Cardiac fibroblast (primary cell): ENCODE data around the gene IL27RA.
A peak's percentile ranks its signal among the peaks of the same experiment; 100 is the strongest.

Experiments used
- DNase-seq, 2 donors: peaks; one replicate each; pipeline versions ENCODE4 v3.0.0 to v3.0.0-alpha.2; 2010; ENCODE audit warnings: low read depth in 2 of 2
- H3K4me3 ChIP-seq, 2 donors: replicated peaks in 1 of 2; 1 replicate in 1 of 2; 2 replicates in 1 of 2; pipeline ENCODE4 v1.5.1; 2011; ENCODE audit warnings: low read depth in 2 of 2, low read length in 2 of 2, mild to moderate bottlenecking in 2 of 2, moderate library complexity in 1 of 2
- TF ChIP-seq, protein P1 (sequence below): IDR thresholded peaks from one replicate; pipeline ENCODE4 v1.5.1; 2011; ENCODE audit warnings: low read depth, mild to moderate bottlenecking, low read length, inconsistent platforms

IL27RA gene

DNA sequence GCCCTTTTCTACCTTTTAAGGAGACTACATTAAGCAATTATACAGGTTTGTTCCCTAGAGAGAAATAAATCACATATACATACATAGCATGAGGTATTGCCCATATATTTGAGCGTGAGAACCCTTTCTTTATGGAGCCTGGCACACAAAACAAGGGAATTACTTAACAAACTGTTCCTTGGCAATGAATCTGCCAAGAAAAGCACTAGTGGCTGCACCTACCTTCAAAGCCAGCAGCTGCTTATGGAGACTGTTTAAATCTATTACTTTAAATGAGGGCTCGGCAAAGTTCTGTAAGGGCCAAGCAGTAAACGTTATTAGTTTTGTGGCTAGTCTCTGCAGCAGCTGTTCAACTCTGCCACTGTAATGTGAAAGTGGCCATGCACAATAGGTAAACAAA, 32.5 kb upstream of the IL27RA start:
- TF ChIP-seq, protein P1, sequence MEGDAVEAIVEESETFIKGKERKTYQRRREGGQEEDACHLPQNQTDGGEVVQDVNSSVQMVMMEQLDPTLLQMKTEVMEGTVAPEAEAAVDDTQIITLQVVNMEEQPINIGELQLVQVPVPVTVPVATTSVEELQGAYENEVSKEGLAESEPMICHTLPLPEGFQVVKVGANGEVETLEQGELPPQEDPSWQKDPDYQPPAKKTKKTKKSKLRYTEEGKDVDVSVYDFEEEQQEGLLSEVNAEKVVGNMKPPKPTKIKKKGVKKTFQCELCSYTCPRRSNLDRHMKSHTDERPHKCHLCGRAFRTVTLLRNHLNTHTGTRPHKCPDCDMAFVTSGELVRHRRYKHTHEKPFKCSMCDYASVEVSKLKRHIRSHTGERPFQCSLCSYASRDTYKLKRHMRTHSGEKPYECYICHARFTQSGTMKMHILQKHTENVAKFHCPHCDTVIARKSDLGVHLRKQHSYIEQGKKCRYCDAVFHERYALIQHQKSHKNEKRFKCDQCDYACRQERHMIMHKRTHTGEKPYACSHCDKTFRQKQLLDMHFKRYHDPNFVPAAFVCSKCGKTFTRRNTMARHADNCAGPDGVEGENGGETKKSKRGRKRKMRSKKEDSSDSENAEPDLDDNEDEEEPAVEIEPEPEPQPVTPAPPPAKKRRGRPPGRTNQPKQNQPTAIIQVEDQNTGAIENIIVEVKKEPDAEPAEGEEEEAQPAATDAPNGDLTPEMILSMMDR: no peak
- no peak for DNase-seq
- H3K4me3 ChIP-seq: no peak overlapping the region

DNA sequence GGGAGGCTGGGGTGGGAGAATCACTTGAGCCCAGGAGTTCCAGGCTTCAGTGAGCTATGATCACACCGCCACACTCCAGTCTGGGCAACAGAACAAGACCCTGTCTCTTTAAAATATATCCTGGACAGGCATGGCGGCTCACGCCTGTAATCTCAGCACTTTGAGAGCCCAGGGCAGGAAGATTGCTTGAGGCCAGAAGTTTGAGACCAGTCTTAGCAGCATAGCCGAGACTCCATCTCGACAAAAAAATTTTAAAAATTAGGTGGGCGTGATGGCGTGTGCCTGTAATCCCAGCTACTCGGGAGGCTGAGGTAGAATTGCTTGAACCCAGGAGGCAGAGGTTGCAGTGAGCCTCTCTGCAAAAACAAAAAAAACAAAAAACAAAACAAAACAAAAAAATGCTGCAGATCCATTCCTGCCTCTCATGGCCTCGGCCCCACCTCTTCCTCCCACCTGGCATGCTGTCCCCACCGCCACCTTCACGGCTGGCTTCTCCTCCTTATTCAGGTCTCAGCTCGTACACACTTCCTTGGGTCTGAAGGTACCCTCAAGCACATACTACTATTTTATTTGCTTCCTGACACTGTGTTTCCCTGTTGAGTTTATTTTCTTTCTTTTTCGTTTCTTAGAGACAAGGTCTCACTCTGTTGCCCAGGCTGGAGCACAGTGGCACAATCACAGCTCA, 30.7 kb upstream of the IL27RA start:
- H3K4me3 ChIP-seq: no peak overlapping the region
- DNase-seq: no peak
- TF ChIP-seq, protein P1: no peak

DNA sequence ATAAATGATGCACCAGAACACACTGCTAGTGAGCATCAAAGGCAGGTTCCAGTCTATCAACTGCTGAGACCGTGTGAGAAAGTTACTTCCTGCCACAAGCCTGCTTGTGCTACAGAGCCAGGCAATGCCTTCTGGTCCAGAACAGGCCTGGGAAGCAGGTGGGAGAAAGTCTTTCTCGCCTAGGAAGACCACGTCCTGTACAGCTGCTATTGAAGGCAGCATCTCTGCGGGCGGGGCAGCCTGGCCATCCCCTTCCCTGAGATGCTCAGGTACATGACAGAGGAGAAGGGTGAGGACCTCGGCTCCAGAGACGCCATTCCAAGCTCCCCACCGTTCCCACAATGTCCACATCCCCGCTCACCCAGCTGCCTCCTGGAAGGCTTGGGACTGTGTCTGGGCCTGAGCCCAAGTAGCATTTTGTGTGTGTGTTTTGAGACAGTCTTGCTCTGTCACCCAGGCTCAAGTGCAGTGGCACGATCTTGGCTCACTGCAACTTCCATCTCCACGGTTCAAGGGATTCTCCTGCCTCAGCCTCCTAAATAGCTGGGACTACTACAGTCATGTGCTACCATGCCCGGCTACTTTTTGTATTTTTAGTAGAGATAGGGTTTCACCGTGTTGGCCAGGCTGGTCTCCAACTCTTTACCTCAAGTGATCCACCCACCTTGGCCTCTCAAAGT, 28.9 kb upstream of the IL27RA start:
- no peak for DNase-seq
- TF ChIP-seq, protein P1: no peak
- H3K4me3 ChIP-seq: no peak overlapping the region

DNA sequence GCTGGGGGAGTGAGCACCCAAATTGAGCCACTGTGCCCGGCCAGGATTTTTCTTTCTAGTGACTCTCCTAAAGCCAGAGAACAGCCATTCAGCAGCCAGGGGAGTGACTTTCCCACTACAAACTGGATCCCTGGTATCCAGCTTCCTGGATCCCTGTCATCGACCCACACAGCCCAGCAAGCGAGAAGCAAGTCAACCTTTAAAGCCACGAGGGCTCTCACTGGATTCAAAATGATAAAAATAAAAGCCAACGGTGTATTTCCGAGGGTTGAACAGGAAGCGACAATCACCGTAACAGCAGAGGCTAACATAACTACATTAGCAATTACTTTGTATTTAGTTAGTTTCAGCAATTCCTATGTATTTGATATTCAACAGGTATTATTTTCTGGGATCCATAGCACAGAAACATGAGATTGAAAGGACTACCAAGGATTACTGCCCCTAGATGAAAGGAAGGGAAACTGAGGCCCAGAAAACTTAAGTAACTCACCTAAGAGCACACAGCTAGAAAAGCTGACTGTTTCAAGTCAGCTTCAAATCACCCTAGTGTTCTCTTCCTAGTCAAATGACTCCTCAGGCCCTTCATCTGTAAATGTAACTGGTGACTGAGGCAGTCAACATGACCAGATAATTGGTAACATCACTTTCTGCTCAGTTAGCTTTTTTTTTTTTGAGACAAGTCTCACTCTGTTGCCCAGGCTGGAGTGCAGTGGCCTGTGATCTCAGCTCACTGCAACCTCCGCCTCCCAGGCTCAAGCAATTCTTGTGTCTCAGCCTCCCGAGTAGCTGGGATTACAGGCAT, 28.1 kb upstream of the IL27RA start:
- H3K4me3 ChIP-seq: no peak overlapping the region
- DNase-seq: peak in 1 of 2 donors; percentile 17
- TF ChIP-seq, protein P1: no peak

DNA sequence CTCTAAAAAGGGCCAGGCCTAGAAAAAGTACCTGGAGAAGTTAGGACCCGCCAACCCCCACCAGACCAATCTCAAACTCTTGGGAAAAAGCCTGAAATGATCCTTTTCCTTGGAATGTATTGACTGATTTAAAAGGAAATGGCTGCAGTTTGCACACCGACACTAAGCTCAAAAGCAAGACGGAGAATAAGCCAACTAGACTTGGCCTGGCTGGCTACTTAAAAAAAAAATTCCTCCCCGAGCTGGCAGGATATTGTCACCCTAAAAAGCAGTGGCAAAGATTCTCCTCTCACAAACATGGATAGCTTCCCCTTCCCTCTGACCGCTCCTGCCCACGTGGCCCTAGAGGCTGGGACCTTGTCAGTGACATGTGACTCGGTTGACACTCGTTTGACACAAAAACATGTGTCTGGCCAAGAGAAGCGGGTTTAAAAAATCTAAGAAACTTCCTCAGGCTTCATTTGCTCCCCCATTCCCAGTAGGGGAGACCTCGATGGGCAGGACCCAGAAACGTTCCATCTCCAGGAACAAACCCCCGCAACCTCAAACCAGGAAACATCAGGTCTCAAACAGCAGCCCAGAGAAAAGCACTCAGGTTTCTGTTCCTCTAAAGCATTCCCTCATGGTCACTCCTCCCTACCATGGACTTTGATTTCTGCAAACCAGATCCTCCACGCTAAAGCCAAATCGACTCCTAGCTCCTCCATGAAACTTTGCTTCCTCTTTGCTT, 26.8 kb upstream of the IL27RA start:
- DNase-seq: peak in 1 of 2 donors; percentile 33
- peak overlapping the region in 1 of 2 donors; percentile 73 for H3K4me3 ChIP-seq
- TF ChIP-seq, protein P1: no peak

DNA sequence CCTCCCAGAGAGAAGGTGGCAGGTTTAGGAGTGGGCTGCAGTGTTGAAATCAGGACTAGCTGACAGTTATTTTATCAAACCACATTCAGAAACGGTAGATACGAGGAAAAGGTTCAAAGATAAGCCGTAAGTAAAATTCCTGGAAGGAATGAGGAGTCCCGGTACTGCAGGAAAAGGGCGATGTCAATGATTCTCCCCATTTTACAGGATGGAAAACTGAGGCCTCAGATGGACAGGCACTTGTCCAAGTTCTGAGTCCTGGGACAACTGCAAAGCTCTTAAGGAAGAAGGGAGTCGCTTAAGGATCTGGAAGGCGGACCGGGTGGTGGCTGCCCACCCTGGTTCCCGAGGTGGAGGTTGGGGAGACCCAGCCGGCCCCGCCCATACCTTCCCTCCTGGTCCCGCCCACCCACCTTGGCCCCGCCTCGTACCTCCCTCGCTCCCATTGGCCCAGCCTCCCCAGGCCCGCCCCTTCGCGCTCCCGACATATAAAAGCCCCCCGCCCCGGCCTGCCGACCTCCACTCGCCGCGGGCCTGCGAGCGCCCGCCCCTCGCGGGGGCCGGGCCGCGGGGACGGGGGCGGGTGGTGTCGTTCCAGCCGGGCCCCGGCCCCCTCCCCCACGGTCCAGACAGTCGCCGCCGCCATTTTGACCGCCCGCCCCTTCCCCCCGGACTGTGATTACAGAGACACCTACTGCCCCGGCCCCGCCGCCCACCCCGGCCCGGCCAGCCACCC, 26.0 kb upstream of the IL27RA start:
- TF ChIP-seq, protein P1: no peak
- DNase-seq: peak; percentile 87 to 94
- H3K4me3 ChIP-seq: peak overlapping the region; percentile 48 to 73
